Testis (tissue), 2 donors: Measurements from ENCODE around the gene SETD1B.

ENCODE experiments used
- POLR2A ChIP-seq: fragments of 450-650 bp; IDR thresholded peaks from one replicate; pipeline ENCODE4 v1.6.1; 2017; ENCODE audit warnings: antibody characterized with exemption, mild to moderate bottlenecking, moderate library complexity
- TF ChIP-seq, protein P1 (sequence below), 3 experiments: fragments of 450-650 bp in 2 of 3; fragments of 200-600 bp in 1 of 3; sonication (generic) in 1 of 3; IDR thresholded peaks; one replicate each; pipeline ENCODE4 v1.5.1; 2016 to 2019; ENCODE audit warnings: antibody characterized with exemption in 3 of 3, mild to moderate bottlenecking in 2 of 3, moderate library complexity in 1 of 3

DNA sequence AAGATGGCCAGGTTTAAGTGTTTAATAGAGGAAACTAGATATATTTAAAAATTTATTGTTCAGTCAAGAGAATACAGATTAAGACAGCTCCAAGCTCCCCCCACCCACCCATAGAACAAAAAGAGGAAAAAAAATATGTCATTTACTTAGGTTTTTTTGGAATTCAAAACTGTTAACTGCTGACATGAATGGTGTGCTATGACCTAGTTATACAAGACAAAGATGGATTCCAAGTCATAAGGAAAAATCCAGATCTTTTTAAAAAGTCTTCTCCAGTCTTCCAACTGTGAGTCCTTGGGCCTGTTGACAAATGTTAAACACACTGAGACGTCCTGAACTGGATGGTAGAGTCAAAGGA, 1.3 kb upstream of the SETD1B start:
- TF ChIP-seq, protein P1, sequence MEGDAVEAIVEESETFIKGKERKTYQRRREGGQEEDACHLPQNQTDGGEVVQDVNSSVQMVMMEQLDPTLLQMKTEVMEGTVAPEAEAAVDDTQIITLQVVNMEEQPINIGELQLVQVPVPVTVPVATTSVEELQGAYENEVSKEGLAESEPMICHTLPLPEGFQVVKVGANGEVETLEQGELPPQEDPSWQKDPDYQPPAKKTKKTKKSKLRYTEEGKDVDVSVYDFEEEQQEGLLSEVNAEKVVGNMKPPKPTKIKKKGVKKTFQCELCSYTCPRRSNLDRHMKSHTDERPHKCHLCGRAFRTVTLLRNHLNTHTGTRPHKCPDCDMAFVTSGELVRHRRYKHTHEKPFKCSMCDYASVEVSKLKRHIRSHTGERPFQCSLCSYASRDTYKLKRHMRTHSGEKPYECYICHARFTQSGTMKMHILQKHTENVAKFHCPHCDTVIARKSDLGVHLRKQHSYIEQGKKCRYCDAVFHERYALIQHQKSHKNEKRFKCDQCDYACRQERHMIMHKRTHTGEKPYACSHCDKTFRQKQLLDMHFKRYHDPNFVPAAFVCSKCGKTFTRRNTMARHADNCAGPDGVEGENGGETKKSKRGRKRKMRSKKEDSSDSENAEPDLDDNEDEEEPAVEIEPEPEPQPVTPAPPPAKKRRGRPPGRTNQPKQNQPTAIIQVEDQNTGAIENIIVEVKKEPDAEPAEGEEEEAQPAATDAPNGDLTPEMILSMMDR (IDR thresholded peaks at IDR 0.05) = no peak
- TF ChIP-seq POLR2A = no peak
